Activated CD8-positive, alpha-beta memory T cell treated with anti-CD3 and anti-CD28 coated beads for 36 hours (primary cell): ENCODE data around the gene TIMM13. TPM values are rescaled to one million over a fixed set of nuclear protein-coding genes. Genes with fewer than 3 reads are reported as not detected.
"Not testable (repeated sequence)": the region's sequence is repeated elsewhere in the genome, so short reads cannot be mapped to it uniquely, and the experiment has no call there.

Experiments
- CTCF ChIA-PET: fragments of 350-600 bp; sonication (Branson Sonifier 250); formaldehyde crosslinking; loops from one replicate; lab custom pipeline; 2021; ENCODE audit warnings: antibody characterized with exemption; lab: Charles Lee
- POLR2A ChIA-PET: fragments of 350-600 bp; sonication (Branson Sonifier 250); formaldehyde crosslinking; loops from one replicate; lab custom pipeline; 2021; ENCODE audit warnings: antibody characterized with exemption; lab: Charles Lee
- total RNA-seq, 2 experiments: library from RNA; stranded (reverse); gene quantifications; one replicate each; pipeline ENCODE4 v1.2.3, GENCODE V29; 2021

The TIMM13 gene
- total RNA-seq, 2 experiments from 2014 or later: 165 to 172 TPM

GRCh38 chr19:2458776-2459175 lies 31.4 kb upstream of the TIMM13 start:
- POLR2A ChIA-PET, CTCF ChIA-PET: not testable (repeated sequence)

DNA sequence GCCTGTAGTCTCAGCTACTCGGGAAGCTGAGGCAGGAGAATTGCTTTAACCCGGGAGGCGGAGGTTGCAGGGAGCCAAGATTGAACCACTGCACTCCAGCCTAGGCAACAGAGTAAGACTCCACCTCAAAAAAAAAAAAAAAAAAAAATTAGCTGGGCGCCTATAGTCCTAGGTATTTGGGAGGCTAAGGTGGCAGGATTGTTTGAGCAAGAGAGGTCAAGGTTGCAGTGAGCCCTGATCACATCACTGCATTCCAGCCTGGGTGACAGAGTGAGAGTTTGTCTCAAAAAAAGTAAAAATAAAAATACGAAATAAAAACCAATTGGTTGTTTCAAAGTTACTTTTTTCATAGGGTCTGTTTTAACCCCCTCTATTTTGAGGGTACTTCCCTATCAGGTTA lies 30.7 kb upstream of the TIMM13 start:
- CTCF ChIA-PET: interaction anchor here (2.2 kb wide), 1 partner anchor 153 kb away, joined by 9 read pairs; no protein-coding TSS in a partner anchor
- POLR2A ChIA-PET: interaction anchor here (2.5 kb wide), 1 partner anchor 18 kb away, joined by 24 read pairs; the partner anchor contains the start of gene GADD45B

DNA sequence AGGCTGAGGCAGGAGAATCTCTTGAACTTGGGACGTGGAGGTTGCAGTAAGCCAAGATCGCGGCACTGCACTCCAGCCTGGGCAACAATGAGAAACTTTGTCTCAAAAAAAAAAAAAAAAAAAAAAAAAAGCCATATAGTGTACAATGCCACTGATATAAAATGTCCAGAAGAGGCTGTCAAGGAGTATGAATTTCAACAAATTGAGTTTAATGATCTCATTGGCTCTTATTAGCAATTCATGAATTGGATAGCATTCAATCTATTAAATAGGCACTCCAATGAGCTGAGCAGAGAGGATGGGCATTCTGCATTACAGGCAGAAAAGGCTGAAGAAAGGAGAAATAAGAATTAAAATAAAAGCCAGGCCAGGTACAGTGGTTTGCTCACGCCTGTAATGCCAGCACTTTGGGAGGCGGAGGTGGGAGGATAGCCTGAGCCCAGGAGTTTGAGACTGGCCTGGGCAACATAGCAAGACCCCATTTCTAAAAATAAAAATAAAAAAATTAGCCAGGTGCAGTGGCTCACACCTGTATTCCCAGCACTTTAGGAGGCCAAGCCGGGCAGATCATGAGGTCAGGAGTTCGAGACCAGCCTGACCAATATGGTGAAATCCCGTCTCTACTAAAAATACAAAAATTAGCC lies 30.1 kb upstream of the TIMM13 start:
- ChIA-PET POLR2A (interaction anchor here (1.3 to 2.5 kb wide), 3 partner anchors 19 to 164 kb away, joined by 3 to 24 read pairs (median 6); partner anchors contain the start of gene GADD45B), CTCF (interaction anchor here (0.6 to 2.2 kb wide), 7 partner anchors 19 to 204 kb away, joined by 3 to 9 read pairs (median 3); no protein-coding TSS in a partner anchor)

DNA sequence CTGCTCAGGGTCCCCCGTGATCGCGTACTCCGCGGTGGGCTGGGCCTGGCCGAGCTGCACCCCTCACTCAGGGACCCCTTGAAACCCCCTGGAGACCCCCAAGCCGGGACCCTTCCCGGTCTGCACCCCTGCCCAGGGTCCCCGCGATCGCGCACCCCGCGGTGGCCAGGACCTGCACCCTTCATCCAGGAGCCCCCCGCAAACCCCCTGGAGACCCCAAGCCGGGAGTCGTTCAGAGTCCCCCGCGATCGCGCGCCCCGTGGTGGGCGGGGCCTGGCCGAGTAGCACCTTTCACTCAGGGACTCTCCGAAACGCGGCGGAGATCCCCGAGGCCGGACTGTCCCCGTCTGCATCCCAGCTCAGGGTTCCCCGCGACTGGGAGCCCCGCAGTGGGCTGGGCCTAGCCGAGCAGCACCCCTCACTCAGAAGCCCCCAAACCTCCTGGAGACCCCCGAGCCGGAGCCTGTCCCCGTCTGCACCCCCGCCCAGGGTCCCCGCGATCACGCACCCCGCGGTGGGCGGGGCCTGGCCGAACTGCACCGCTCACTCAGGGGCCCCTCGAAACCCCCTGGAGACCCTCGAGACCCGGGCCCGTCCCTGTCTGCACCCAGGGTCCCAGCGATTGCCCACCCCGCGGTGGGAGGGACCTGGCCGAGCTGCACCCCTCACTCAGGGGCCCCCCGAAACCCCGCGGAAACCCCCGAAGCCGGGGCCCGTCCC lies 28.6 kb upstream of the TIMM13 start:
- CTCF ChIA-PET: interaction anchor here (0.6 to 2.2 kb wide), 5 partner anchors 13 to 202 kb away, joined by 3 to 9 read pairs (median 3); no protein-coding TSS in a partner anchor
- POLR2A ChIA-PET: interaction anchor here (1.3 to 2.5 kb wide), 3 partner anchors 21 to 165 kb away, joined by 3 to 24 read pairs (median 6); partner anchors contain the start of gene GADD45B

GRCh38 chr19:2454962-2455850 lies 27.8 kb upstream of the TIMM13 start:
- CTCF ChIA-PET: interaction anchor here (0.6 to 1.4 kb wide), 3 partner anchors 12 to 182 kb away, joined by 3 to 7 read pairs (median 3); no protein-coding TSS in a partner anchor

DNA sequence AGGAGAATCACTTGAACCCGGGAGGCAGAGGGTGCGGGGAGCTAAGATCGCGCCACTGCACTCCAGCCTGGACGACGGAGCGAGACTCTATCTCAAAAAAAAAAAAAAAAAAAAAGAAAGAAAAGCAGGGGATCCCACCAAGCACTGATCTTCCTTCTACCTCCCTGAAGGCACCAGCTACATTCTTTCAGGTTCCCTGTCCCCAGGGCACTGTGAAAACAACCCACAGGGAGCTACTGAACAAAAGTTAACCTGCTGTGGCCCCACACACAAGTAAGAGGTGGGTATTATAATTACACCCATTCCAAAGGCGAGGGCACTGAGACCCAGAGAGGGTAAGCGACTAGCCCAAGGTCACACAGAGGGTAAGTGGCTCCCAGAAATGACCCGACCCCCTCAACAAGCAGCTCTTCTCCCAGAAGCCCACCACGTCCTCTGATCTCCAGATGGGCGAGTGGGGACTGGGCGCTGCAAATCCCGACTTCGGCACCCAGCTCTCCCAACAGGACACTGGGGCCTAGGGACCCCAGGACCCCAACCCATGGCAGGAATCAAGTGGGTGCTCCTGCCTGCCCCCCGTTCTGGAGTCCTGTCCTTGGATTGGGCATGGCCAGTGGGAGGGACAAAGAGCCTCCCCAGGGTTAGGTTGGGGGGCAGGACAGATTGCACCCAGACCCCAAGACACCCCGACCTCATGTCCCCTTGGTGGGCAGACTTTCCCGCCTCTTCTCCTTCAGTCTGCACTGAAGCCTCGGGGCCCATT lies 27.0 kb upstream of the TIMM13 start:
- ChIA-PET POLR2A (no interaction called here), CTCF (interaction anchor here (1.2 to 1.4 kb wide), 2 partner anchors 157 to 159 kb away, joined by 6 to 7 read pairs; no protein-coding TSS in a partner anchor)

More at GRCh38 chr19:2454962-2455850, 27.8 kb upstream of the TIMM13 start:
- POLR2A ChIA-PET: interaction anchor here (2.5 kb wide), 1 partner anchor 21 kb away, joined by 24 read pairs; the partner anchor contains the start of gene GADD45B

- ChIA-PET CTCF (interaction anchor here (1.2 to 1.4 kb wide), 2 partner anchors 158 to 160 kb away, joined by 6 to 7 read pairs; no protein-coding TSS in a partner anchor), POLR2A (no interaction called here)
Measured at GRCh38 chr19:2453431-2454025, 26.1 kb upstream of the TIMM13 start.

GRCh38 chr19:2451741-2452140 lies 24.4 kb upstream of the TIMM13 start:
- POLR2A ChIA-PET: no interaction called here
- CTCF ChIA-PET: interaction anchor here (0.8 kb wide), 1 partner anchor 170 kb away, joined by 3 read pairs; no protein-coding TSS in a partner anchor

- ChIA-PET CTCF (no interaction called here), POLR2A (no interaction called here)
Measured at GRCh38 chr19:2451138-2451537, 23.8 kb upstream of the TIMM13 start.

DNA sequence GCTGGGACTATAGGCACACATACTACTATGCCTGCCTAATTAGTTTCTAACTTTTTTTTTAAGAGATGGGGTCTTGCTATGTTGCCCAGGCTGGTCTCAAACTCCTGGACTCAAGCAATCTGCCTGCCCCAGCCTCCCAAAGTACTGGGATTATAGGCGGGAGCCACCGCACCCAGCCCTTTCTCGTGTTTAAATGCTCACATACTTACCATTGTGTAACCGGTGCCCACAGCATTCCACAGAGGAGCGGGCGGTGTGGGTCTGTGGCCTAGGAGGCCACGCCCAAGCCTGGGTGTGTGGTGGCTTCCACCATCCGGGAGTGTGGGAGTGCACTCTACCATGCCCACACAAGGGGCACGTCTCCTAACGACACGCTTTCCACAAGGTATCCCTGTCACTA lies 21.6 kb upstream of the TIMM13 start:
- ChIA-PET CTCF (no interaction called here), POLR2A (no interaction called here)

GRCh38 chr19:2446381-2446780 lies 19.0 kb upstream of the TIMM13 start:
- CTCF ChIA-PET: no interaction called here

DNA sequence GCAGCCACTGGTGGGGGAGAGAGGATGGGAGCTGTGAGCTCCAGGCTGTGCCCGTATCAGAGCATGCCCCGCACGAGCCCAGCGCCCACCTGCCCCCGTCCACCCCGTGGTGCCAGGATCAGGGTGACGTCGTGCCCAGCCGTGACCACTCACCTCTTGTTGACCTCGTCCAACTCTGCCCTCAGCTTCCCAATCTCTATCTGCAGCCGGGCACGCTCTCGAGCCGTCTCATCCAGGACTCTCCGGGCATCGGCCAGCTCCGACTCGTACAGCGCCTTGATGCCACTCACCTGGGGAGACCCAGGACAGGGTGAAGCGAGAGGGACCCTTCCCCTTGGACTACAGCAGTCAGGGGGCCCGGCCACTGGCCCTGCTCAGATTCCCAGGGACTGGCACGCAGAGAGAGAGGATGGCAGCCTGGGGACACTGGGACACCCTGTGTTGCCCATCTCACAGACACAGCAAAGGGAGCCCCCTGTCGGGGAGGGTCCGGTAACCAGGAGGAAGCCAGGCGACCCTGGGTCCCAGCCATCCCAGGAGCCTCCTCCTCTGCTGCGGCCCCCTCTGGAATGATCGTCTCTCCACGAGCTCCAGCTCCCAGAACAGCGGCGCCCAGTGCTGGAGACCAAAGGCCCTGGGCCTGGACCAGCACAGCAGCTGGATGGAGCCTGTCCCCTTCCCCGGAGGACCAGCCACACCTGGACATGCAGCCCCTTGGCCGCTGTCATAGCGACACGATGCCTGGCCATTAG lies 17.0 kb upstream of the TIMM13 start:
- CTCF ChIA-PET: interaction anchor here (0.7 kb wide), 1 partner anchor 53 kb away, joined by 3 read pairs; no protein-coding TSS in a partner anchor
- POLR2A ChIA-PET: no interaction called here

More at GRCh38 chr19:2446381-2446780, 19.0 kb upstream of the TIMM13 start:
- POLR2A ChIA-PET: no interaction called here

GRCh38 chr19:2443785-2444182 lies 16.4 kb upstream of the TIMM13 start:
- ChIA-PET CTCF (interaction anchor here (0.7 to 1.0 kb wide), 2 partner anchors 29 to 52 kb away, joined by 3 read pairs; no protein-coding TSS in a partner anchor), POLR2A (no interaction called here)

DNA sequence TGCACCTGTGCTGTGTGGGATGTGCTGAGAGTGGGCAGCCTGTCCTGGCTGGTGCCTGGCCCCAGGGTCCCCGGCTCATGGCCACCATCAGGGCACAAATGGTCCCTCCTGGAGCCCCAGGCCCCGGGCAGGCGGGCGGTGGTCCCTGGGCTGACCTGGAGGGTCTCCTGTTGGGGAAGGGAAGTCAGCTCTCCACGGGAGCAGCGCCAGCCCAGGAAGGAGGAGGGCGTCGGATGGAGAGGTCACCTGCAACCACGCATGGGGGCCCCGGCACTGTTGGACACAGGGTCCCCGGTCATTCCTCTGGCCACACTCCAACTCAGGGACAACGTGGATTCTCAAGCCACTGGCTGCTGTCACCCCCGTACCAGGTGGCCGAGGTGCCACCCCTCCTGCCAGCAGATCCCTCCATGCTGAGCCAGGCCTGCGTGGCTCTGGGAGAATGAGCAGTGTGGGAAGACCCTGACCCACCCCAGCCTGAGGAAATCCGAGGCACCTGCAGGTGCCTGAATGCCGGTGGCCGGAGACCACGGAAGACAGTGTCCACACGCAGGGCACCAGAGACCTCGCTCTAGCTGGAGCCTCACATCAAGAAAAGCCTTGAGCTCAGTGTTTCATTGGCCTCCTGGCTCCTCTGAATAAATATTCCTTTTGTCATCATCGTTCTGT lies 15.9 kb upstream of the TIMM13 start:
- CTCF ChIA-PET: interaction anchor here (0.6 to 1.0 kb wide), 4 partner anchors 12 to 52 kb away, joined by 3 to 4 read pairs (median 3); no protein-coding TSS in a partner anchor
- POLR2A ChIA-PET: no interaction called here

DNA sequence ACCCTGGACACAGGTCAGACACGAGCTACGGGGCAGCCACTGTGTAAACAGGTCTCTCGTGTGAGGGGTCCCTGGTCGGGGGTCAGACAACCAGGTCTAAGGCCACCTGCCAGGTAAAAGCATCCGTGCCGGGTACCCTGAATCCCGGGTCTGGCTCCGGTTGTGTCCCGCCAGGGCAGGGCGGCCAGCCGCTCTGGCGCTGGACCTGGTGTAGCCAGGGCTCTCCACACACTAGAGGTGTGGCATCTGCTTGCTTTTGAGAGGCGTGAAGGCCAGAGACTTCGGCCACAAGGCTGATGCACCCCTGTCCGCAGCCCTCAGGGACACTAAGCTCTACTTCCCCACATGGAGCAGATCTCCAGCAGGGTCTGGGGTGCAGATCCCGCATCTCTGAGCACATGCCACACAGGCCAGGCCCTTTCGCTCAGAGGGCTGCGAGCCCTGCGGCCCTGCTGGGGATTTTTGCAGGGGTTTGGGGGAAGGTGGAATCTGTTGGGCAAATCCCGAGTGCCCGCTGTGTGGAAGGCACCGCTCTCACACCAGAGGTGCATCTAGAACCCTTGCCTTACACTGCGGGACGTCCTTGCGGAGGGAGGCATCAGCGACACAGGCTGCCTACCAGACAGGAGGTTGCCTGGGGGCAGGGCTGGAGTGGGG lies 13.8 kb upstream of the TIMM13 start:
- CTCF ChIA-PET: no interaction called here
- POLR2A ChIA-PET: no interaction called here

- ChIA-PET POLR2A (interaction anchor here (0.7 kb wide), 1 partner anchor 1114 kb away, joined by 7 read pairs; no protein-coding TSS in a partner anchor), CTCF (interaction anchor here (0.6 to 0.7 kb wide), 2 partner anchors 112 to 841 kb away, joined by 3 read pairs; no protein-coding TSS in a partner anchor)
Measured at GRCh38 chr19:2440515-2440914, 13.1 kb upstream of the TIMM13 start.
